ENCODE data around the gene ZCCHC14.
"Not testable (repeated sequence)": the region's sequence is repeated elsewhere in the genome, so short reads cannot be mapped to it uniquely, and the experiment has no call there.

The ZCCHC14 gene

DNA sequence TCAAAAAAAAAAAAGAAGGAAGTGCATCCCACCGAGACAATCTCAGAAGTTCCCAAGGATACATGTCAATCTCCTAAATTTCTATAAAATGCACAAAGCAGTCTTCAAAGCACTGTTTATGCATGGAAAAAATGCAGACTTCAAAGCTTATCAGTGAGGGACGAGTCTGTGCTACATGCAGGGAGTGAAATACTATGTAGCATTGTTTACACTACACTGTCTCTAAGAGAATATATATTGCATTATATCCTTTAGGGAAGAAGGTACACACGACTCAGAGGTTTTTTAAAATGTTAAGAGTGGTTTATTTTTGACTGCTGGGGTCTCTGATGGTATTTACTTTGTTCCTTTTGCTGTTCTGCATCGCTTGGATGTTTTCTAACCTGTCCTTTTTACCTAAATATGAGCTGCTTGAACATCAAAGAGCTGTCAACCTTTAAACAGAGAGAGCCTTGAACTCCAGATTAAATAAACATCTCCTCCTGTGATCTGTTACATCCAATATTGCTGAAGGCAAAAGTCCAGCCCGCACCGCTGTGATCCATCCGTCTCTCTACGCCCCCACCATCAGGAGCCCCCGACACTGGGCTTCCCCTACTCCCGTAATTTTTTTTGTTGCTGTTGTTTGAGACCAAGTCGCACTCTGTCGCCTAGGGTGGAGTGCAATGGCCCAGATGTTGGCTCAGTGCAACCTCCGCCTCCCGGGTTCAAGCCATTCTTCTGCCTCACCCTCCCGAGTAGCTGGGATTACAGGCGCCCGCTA is 110.6 kb downstream of the ZCCHC14 start:
- no peak for DNase-seq (ENCODE audit: low spot score)

GRCh38 chr16:87380881-87381280 is 111.9 kb downstream of the ZCCHC14 start:
- DNase-seq (ENCODE audit: low spot score), result no peak

DNA sequence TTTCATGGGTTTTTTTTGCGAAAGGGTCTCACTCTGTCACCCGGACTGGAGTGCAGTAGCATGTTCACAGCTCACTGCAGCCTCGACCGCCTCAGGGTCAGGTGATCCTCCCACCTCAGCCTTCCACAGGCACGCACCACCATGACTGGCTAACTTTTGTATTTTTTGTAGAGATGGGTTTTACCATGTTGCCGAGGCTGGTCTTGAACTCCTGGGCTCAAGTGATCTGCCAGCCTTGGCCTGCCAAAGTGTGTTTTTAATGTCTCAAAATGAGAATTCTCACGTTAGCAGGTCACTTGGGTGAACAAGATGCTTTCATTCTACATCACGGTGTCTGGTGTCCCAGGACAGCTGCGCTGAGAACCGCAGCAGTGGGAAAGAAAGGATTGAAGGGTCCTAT is 112.4 kb downstream of the ZCCHC14 start:
- no peak for DNase-seq (ENCODE audit: low spot score)

- DNase-seq (ENCODE audit: low spot score), result not testable (repeated sequence)
Measured at GRCh38 chr16:87379312-87379752, 113.5 kb downstream of the ZCCHC14 start.

GRCh38 chr16:87376660-87377059 is 116.2 kb downstream of the ZCCHC14 start:
- DNase-seq (ENCODE audit: low spot score), result no peak

DNA sequence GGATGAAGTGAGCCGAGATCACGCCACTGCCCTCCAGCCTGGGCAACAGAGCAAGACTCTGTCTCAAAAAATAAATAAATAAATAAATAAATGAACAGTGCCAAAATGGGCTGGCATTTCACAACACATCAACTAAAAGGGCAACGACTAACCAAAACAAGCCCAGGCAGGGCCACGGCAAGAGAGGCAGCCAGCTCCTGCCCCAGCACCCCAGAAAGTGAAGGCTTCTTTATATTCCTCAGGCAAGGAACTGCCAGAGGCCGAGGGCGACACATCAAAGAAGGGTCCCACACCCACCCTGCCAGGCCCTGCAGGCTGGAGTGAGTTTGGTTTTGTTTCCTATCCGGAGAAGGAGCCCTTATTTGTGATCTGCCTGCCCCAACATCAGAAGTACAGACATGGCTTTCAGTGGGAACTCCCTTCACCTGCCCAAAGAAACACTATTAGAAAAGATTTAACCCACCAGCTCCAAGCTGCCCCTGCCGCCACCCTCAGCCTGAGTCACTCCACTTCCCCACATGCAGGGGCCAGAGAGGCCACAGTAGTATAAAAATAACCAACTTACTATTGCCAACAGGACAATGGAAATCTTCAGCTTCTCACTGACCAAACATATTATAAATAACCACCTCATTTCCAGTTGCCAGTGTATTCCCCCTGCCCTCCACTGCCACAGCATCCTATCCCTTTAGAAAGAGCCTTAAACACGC is 117.2 kb downstream of the ZCCHC14 start:
- no peak for DNase-seq (ENCODE audit: low spot score)

- DNase-seq (ENCODE audit: low spot score), result no peak
Measured at GRCh38 chr16:87374313-87374712, 118.5 kb downstream of the ZCCHC14 start.

GRCh38 chr16:87372305-87372704 is 120.5 kb downstream of the ZCCHC14 start:
- DNase-seq (ENCODE audit: low spot score), result no peak

- no peak for DNase-seq (ENCODE audit: low spot score)
Measured at GRCh38 chr16:87371261-87371866, 121.5 kb downstream of the ZCCHC14 start.

GRCh38 chr16:87369796-87370719 is 122.8 kb downstream of the ZCCHC14 start:
- no peak for DNase-seq (ENCODE audit: low spot score)

DNA sequence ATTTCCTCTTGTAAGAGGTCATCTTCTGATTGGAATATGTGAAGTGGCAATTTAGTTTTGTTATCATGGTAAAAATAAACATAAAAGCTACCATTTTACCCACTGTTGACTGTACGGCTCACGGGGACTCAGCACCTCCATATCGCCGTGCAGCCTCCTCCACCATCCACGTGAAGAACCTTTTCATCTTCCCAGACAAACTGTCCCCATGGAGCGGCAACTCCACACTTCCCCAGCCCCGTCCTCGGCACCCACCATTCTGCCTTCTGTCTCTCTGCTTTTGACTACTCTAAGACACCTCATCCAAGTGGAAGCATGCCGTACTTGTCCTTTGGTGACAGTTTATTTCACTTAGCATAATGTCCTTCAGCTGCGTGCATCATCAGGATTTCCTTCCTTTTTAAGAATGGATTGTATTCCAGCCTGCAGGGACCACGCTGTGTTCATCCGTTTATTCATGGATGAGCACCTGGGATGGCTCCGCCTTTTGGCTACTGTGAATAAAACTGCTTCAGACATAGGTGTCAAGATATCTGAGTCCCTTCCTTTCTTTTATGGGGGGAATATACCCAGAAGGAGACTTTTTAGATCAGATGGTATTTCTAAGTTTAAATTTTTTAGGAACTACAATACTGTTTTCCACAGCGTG is 123.6 kb downstream of the ZCCHC14 start:
- no peak for DNase-seq (ENCODE audit: low spot score)

DNA sequence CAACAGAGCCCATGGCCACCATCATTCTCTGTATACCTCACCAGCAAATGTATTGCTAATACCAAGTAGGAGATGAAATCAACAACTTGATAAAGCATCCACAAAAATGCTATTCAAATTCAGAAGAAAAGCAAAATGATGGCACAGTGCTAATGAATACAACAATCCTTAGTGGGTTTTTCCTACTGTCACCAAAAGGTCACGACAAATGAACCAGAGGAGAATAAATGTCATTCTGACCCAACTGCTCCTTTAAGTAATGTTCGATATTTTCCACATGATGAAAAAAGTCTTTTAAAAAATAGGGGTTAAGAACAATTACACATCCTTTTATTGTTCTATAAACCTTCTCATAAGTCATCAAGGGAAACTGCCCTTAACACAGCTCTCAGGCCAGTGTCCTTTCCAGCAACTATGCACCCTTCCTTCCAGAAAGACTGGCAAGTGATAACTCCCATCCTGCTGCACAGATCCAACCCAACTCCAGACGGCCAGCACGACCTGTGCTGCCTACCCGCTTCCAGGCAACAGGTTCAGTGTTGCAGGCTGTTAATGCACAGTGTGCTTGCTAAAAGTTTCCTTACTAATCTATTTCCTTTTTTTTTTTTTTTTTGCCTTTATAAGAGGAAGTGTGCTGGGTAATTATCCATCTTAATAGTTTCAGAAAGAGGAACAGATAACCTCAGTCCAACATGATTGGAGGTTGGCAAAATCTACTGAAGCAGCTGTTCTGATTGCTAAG is 124.6 kb downstream of the ZCCHC14 start:
- DNase-seq (ENCODE audit: low spot score), result no peak

DNA sequence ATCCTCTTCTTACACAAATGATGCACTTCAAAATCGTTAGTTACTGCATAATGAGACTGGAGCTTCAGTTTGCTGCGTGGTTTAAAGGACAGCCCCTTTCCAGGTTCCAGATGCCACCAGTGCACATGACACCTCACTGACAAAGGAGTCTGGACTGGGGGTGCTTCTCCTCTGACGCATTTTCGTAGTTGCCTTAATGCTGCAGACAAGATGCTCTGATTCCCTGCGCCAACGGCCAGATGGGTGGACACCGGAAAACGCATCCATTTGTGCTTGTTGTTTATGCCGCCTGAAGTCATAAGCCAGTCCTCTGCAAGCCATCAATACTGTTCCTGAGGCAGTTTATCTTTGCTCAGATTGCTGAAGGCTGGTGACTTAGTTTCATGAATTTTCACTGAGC is 125.3 kb downstream of the ZCCHC14 start:
- DNase-seq (ENCODE audit: low spot score), result no peak

- DNase-seq (ENCODE audit: low spot score), result no peak
Measured at GRCh38 chr16:87366930-87367329, 125.9 kb downstream of the ZCCHC14 start.

DNA sequence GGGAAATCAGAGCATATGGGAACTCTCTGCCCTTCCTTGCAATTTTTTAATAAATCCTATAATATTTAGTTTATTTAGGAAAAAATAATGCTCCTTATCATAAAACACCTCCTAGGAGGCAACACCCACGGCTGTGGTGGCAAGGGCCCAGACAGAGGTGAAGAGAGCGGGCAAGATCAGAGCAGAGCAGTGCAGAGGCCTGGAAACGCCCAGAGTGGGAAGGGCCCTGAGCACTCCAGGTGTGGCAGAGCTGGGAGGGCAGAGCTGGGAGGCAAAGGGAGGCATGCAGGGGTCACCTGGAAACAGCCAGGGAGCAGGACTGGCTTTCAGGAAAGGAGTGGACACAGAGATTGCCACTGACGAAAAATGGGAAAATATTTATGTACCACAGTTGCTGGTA is 126.5 kb downstream of the ZCCHC14 start:
- no peak for DNase-seq (ENCODE audit: low spot score)

DNA sequence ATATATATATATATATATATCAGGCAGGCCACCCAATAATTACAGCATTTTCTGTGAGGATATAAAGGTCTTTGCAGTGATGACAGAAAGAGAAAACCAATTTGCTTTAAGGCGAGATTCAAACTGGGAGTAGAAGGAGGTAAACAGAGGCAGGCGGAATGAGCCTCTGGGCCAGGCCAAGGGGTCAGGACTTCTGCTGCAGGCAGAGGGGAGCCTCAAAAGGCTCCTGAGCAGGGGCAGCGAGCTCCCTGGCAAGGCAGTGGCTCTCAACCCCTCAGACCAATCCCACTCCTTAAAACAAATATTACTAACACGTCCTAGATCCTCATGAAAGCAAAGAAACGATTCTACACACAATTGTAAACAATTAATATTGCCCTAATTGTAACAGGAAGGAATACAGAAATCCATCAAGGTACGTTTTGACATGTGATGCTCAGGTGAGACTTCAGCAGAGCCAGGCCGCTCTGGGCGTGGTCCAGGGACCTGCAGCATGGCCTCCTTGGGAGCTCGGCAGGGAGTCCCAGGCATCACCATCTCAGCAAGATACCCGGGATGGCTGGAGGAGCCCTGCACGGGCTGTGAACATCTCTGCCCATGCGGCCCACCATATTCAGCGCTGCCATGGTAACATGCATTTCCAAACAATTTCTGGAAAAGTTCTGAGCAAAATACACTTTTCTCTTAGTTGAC is 127.7 kb downstream of the ZCCHC14 start:
- no peak for DNase-seq (ENCODE audit: low spot score)

DNA sequence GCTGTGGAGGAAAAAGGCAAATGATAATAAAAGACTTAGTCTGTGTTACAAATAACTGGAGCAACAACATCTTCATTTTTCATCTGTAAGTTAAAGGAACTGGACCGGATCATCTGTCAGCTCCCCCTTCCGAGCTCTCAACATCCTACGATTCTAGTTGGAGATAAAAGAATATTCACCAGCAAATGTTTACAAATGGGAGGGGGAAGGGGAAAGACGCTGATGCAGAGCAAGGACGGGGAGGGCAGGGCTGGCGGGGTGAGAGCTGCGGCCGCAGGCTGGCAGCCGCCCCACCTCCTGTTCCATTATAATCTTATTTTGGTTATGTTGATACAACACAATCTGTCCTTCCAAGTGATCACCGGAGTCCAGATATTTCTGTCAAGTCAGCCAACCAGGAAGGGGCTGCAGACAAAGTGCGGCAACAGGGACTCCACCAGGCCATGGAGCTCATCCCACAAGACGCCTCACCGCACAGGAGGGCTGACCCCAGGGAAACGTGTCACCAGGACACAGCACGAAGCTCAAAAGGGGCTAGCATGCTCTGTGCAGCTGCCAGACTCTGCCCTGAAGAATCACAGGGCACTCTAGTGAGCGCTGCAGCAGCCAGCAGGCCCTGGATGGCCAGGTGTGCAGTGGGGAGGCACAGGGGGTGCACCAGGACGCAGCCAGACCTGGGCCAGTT is 128.9 kb downstream of the ZCCHC14 start:
- DNase-seq (ENCODE audit: low spot score), result no peak

DNA sequence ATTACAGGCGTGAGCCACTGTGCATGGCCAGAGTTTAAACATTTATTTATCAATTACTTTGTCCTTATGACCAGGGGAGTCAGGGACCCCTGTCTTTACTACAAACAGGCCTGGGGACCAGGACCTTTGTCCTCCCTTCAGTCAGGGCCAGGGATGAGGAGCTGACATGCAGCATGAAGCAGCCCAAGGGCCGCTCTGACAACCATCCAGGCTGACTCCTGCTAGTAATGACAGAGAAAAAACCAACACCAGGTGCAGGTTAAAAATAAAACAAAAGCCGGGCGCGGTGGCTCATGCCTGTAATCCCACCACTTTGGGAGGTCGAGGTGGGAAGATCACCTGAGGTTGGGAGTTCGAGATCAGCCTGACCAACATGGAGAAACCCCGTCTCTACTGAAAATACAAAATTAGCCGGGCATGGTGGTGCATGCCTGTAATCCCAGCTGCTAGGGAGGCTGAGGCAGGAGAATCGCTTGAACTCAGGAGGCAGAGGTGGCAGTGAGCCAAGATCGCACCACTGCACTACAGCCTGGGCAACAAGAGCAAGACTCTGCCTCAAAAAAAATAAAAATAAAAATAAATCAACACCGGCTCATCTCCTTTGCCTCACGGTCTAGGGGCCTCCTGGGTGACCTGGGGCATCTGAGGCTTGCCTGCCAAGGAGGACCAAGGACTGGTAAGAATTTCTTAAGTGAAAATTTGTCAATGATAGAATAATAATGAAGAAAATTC is 129.8 kb downstream of the ZCCHC14 start:
- not testable (repeated sequence) for DNase-seq (ENCODE audit: low spot score)
